ENCODE results near the gene CCDC196.
A peak's percentile ranks its signal among the peaks of the same experiment; 100 is the strongest.
"Not testable (repeated sequence)": the region's sequence is repeated elsewhere in the genome, so short reads cannot be mapped to it uniquely, and the experiment has no call there.

The CCDC196 gene

GRCh38 chr14:66495218-66496098 lies 9.3 kb downstream of the CCDC196 start:
- DNase-seq: peak; percentile 46 to 70

DNA sequence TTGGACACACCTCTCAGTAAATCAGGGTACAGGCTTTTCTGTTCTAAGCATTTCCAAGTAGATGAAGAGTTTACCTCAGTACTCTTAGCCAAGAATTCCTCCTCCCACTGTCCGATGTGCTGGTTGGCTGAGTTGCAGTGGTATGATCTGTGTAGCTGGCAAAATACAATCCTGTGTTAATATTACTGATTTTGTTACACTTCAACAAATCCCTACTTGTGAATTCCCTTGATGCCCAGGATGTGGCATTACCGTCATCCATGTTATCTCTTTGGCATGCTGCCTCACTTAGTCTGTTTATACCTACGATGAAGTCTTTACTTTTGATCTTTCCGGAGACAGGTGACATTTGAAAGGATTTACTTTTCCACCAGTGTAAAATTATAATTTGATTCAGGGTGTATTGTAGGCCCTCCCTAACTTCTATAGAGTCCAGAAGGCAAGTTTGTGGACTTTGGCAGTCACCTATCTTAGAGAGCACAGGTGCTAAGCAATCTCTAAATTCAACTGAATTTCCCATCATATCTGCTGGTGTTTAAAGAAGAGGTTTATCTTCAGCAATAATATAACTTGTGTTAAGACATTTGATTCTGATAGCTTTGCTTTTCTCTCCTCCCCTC lies 10.1 kb downstream of the CCDC196 start:
- DNase-seq: no peak

DNA sequence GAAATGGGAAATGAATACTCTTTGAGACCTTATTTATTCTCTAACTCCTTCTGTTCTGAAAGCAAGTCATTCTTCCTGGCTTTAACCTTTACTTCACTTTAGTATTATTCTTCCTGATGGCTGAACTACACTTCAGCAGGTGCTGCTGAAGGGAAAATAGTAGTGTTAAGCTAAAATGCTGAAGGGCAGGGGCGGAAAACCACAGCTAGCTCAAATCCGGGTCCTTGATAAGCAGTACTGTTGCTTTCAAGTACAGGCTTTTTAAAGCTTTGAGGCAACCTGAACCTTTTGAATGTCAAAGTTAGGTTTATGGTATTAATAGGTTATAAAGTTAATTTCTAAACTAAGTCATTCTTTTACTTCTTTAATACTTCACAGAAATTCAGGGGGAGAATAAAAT lies 10.7 kb downstream of the CCDC196 start:
- DNase-seq: no peak

DNA sequence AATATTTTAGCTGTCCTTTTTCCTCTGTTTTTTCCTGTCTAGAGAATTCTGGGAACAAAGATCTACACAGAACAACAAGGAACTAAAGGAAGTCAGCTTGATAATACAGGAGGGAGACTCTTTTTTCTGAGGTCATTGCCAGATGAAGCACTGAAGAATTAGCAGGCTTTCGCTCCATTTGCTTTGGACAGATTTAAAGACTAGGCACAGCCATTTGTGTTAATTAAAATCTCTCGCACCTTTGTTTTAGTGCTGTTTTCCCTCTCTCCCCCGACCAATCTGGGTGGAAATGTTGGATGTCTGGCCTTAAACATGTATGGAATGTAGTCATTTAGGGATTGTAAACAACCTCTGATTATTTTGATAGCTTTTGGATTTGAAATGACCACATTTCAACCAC lies 12.1 kb downstream of the CCDC196 start:
- DNase-seq: no peak

DNA sequence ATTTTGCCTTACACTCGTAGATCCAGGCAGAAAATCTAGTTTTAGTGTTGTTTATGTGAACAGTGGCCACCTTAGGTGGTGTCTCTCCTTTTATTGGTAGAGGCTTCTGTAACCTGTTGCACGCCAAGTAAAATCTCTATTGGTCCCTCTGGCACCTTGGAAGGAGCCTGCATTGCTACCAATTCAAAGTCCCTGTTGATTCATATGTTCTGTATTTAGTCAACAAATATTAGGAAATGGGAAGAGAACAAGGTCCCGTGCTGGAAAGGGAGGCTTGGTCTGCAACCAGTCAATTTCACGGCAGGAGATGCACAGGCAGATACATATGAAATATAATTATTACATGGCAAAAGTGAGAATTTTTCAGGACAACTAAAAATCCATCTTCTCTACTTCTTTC lies 15.4 kb downstream of the CCDC196 start:
- DNase-seq: no peak

DNA sequence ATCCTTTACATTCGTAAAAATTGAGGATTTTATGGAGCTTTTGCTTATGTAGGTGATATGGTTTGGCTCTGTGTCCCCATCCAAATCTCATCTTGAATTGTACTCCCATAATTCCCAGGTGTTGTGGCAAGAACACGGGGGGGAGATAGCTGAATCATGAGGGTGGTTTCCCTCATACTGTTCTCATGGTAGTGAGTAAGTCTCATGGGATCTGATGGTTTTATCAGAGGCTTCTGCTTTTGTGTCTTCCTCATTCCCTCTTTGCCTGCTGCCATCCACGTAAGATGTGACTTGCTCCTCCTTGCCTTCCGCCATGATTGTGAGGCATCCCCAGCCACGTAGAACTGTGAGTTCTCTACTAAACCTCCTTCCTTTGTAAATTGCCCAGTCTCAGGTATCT lies 16.7 kb downstream of the CCDC196 start:
- DNase-seq: peak; percentile 16 to 57

GRCh38 chr14:66503532-66503931 lies 17.4 kb downstream of the CCDC196 start:
- no peak for DNase-seq

DNA sequence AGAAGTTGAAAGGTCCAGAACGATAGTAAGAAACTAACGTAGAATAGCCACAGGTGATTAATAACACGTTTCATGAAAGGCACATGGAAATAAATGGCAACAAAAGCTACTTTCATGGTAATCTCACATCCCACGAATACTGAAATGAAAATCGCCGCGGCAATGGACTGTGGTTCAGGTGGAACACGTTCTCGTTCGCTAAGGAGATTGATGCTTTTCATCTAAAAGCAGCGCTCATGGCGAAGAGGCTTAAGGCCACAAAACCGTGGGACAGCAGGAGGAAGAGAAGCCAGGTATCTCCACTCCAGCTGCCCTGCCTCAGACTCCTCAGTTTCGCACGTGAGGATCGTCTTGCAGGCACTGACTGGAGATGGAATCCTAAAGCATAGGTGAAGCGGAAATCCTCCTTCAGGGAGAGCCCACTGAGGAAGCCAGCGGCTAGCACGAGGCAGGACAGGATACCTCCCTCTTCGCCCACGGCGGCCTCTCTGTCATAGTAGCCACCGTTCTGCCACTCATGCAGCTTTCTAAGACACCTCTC lies 21.1 kb downstream of the CCDC196 start:
- DNase-seq: no peak

DNA sequence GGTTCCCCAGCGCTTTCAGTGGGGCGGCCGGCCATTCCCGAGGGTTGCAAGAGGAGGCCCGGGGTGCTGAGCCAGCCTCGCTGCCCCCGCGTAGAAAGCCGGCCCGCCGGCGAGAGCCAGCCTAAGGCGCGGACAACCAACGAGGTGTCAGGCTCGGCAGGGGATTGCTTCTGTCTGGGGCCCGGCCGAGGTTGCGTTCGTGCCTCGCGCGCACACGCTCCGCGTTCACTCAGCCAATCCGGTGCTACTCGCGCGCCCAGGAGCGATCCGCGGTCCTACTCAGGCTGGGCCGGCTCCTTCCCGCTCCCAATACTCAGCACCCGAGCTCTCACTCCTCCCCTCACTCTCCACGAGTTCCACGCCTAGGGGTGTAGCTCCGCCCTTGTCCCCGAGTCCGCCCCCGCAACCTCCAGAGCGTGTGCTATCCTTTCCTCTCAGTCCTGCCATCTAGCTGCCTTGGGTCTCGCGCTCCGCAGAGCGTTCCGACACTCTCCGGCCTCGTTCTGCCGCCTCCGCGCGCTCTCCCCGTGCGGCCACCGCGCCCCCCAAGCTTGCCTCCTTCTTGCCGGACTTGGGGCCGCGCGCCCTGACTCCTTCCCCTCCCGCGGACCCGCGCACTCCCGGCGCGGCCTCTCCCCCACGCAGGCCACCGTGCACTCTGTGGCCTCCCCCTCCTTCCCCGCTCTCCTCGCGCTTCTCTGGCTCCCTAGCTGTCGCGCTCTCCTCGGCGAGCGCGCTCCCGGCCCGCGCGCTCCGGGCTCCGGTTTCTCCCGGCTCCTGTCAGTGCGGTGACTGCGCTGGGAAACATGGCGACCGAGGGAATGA lies 21.8 kb downstream of the CCDC196 start, which contains the start of gene GPHN:
GPHN (plus strand) TSS at position 426 of the 825 bp plus-strand sequence.
- DNase-seq: peak; percentile 92 to 94

DNA sequence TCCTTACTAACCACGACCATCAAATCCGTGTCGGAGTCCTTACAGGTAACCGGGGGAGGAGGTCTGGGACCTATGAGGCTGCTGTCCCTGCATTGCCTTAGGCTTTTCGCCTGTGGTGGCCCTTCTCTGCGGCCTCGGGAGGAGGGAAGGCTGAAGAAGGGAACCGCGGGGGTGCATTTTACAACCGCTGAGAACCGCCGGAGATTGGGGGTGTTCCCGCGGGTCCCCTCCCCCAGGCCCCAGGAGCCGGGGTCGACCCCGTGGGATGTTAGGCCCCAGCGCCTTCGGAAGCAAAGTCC lies 22.3 kb downstream of the CCDC196 start:
- DNase-seq: no peak

DNA sequence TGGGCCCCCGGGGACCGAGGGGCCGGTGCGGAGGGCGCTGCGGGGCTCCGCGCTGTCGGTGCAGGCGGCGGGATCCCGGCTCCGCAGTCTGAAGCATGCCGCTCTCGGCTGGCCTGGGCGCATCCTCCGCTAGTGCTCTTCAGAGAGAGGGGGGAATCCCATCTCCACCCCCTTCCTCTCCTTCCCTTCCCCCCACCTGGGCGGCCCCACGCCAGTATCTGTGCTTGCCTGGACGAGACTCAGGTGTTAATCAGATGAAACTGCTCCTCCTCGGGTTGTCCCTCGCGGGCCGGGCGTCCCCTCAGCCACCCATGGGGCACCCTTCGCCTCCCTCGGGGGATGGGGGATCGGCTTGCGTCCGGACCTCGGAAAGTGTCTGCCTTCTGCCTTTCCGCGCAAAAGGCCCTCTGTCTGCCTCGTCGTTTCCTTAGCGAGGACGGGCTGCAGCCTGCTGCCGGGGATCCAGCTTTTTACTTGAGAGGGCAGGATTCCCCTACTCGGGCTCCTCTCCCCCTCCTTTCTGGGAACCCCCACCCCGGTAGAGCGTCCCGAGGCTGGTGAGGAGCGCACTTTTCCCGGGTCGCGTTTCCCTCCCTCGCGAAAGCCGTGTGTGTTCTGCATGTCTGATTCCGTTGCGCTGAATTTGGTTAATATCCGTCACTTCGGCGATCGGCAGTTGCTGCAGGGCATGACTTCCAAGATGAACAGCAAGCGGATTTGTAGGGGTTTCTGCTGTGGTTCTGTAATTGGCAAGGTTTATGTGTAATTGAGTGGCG lies 22.9 kb downstream of the CCDC196 start:
- DNase-seq: peak in 1 of 2 donors; percentile 22

DNA sequence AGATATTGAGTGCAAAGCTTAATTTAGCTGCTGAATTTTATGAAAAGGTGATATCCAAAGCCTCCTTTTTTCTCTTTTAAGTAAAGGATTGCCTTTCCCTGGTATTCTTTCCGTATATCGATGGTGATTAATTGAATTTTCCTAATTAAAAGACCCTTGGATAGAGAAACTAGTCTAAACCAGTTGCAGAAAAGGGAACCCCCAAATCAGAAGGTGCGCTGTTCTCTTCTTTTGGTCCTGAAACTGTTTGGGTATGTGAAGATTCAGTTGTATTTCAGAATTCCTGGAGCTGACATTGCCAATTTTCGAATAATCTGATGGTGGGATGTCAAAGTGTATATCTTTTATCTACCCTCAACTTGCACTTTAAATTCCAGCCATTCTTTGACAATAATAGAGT lies 23.7 kb downstream of the CCDC196 start:
- DNase-seq: no peak

- DNase-seq: no peak
Observed at GRCh38 chr14:66511849-66512248, 25.7 kb downstream of the CCDC196 start.

GRCh38 chr14:66514213-66514612 lies 28.0 kb downstream of the CCDC196 start:
- DNase-seq: peak; percentile 80 to 82

- peak in 1 of 2 donors; percentile 15 for DNase-seq
Observed at GRCh38 chr14:66530526-66530925, 44.4 kb downstream of the CCDC196 start.

GRCh38 chr14:66539034-66539433 lies 52.9 kb downstream of the CCDC196 start:
- no peak for DNase-seq

DNA sequence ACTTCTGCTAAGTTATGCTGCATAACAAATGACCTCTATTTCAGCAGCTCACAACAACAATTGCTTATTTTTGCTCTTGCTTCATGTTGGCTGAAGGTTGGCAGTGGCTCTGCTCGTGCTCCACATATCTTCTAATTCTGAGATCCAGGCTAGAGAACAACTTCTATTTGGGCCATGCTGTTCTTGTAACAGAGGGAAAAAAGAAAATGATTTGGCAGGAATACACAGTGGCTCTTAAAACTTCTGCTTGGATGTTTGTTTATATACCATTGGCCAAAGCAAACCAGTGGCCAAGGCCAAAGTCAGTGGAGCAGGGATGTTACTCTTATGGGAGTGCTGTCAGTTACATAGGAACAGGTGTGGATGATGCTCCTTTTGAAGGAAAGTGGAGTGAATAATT lies 53.9 kb downstream of the CCDC196 start:
- DNase-seq: no peak

DNA sequence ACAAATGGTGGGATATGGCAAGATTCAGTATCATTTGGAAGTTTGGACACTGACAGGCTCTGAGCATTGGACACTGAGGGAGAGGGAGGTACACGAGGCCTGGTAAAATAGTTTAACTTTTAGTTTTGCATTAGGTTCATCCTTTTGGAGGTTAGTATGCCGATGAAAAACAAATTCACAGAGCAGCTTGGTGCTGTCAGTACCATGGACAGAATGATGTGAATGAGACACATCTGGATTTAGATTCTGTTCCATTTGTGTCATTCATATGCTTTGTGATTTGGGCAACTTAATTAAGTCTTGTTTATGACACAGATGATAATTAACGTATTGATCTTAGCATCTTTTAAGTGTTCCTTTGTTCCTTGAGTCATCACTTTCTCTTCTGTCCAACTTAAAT lies 55.5 kb downstream of the CCDC196 start:
- no peak for DNase-seq

DNA sequence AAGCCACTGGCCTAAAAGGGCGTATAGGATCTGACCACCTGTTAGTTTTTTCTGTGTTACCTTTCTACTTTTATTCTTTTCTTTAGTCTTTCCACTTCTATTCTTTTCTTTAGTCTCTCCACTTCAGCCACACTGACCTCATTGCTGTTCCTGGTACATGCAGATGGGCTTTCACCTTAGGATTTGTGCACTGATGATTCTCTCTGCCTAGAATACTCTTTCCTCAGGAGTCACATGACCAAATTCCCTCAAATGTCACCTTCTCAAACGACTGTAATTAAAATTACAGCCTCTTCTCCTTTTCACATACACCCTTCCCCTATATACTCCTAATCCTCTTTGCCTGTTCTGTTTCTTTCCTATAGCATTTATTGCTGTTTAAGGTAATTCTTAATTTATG lies 57.8 kb downstream of the CCDC196 start:
- DNase-seq: no peak

- DNase-seq: not testable (repeated sequence)
Observed at GRCh38 chr14:66545191-66545590, 59.0 kb downstream of the CCDC196 start.

GRCh38 chr14:66545751-66546150 lies 59.6 kb downstream of the CCDC196 start:
- not testable (repeated sequence) for DNase-seq
